ENCODE measurements around the gene ESPL1.
"Not testable (repeated sequence)": the region's sequence is repeated elsewhere in the genome, so short reads cannot be mapped to it uniquely, and the experiment has no call there.

The ESPL1 gene

DNA sequence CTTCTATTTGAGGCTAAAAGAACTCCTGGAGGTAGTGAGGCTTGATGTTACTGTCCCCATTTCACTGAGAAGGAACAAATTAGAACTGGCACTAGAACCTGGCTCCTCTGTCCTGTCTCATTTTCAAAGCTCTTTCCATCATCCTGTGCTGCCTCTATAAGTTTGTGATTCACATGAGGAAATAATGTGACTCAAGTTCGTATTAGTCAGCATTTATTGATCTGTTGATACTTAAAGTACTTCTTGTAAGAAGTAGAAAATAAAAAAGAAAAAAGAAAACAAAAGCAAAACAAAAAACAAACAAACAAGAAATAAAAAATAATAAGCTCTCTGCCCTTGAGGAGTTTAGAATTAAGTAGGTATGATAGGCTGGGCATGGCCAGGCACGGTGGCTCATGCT is 2.3 kb upstream of the ESPL1 start:
- DNase-seq: no peak

- DNase-seq: no peak
Measured at GRCh38 chr12:53267306-53267998, 647 bp upstream of the ESPL1 start.

DNA sequence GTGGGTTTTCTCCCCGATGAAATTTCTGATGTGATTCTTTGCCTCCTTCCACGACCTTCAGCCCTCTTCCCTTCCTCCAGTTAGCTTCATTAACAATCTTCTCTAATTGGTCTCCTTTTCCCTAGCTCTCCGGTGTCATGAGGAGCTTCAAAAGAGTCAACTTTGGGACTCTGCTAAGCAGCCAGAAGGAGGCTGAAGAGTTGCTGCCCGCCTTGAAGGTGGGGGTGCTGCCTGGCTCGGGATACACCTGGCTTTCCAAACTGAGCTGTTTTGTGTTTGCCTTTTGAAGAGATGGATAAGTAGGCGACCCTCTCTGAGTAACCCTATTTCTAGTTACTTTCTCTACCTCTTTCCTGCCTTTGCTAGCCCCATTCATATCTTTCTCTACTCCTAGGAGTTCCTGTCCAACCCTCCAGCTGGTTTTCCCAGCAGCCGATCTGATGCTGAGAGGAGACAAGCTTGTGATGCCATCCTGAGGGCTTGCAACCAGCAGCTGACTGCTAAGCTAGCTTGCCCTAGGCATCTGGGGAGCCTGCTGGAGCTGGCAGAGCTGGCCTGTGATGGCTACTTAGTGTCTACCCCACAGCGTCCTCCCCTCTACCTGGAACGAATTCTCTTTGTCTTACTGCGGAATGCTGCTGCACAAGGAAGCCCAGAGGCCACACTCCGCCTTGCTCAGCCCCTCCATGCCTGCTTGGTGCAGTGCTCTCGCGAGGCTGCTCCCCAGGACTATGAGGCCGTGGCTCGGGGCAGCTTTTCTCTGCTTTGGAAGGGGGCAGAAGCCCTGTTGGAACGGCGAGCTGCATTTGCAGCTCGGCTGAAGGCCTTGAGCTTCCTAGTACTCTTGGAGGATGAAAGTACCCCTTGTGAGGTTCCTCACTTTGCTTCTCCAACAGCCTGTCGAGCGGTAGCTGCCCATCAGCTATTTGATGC is 797 bp downstream of the ESPL1 start:
- no peak for DNase-seq

DNA sequence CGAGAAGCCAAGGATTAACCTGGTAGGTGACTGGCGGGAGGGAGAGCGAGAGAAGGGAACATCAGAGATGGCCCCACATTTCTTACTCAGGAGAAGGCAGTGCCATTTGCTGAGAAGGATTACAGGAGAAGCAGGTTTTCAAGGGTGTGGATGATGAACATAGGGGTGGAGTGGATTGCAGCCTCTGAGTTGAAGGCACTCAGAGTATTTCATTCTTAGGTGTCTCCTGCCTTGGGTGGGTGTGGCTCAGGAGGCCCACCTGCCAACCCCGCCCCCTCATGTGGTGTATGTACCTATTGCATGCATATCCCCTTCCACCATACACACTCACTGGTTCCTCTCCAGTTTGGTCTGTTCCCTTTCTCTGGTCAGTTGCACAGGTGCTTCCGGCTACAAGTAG is 6.3 kb downstream of the ESPL1 start:
- DNase-seq: no peak

DNA sequence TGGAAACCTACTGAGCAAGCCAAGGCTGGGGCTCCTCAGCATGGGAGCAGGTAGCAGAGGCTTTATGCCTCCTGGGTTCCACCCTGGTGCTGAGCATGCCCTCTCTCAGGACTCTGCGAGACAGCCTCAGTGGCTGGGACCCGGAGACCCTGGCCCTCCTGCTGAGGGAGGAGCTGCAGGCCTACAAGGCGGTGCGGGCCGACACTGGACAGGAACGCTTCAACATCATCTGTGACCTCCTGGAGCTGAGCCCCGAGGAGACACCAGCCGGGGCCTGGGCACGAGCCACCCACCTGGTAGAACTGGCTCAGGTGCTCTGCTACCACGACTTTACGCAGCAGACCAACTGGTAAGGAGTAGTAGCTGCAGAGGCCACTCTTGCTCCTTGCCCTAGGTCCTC is 8.4 kb downstream of the ESPL1 start:
- no peak for DNase-seq

DNA sequence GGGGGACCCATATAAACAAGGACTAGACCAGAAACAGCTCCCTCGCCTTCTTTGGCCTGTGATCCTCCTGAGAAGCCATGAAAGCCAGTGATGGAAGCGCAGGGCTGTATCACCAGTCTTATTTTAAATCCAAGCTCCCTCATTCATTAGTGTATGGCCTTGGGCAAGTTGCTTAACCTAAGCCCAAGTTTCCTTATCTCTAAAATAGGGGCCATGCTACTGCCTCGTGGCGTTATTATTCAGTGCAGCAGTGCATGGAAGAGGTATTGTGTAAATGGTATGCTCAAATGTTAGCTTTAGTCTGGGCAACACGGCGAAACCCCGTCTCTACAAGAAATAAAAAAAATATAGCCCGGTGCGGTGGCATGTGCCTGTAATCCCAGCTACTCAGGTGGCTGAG is 9.9 kb downstream of the ESPL1 start:
- no peak for DNase-seq

GRCh38 chr12:53279283-53279869 is 11.3 kb downstream of the ESPL1 start:
- no peak for DNase-seq

DNA sequence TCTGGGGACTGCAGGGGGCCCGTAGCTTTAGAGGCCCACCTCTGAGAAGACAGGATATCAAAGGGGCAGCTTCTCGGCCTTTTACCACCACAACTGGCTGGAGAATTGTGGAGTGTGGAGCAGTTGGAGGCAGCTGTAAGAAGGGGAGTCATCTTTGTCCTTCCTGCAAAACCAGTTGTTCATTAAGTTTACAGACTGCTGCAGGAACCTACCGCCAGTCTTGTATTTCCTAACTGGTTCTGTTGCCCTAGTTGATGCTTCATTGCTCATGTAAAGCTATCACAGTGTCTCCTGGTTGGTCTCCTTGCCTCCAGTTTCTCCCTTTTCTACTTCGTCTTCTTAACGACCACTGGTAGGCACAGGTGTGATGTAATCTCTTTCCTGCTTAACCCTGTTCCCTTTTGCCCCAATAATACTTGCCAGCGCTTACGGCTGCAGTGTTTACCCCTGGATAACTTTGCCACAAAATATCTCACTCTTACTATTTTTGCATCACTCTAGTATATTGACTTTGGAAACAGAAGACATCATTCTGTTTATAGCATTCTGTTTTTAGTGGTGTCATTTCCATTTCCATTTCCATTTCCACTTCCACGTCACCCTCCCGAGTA is 11.9 kb downstream of the ESPL1 start:
- no peak for DNase-seq

- no peak for DNase-seq
Measured at GRCh38 chr12:53286448-53286847, 18.3 kb downstream of the ESPL1 start.

DNA sequence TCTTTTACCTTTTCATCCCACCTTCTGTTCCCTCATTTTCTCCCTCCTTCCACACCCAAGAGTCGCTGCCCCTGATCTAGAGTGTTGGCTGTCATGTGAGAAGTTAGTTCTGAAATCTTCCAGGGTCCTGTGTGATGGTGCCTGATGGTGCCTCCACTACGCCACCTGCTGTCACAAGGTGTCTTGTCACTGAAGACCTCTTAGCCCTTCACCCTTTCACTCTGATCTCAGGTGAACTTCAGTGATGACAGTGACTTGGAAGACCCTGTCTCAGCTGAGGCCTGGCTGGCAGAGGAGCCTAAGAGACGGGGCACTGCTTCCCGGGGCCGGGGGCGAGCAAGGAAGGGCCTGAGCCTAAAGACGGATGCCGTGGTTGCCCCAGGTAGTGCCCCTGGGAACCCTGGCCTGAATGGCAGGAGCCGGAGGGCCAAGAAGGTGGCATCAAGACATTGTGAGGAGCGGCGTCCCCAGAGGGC is 19.7 kb downstream of the ESPL1 start:
- DNase-seq: peak; percentile 70

- DNase-seq: no peak
Measured at GRCh38 chr12:53288322-53288721, 20.2 kb downstream of the ESPL1 start.

GRCh38 chr12:53289891-53290290 is 21.8 kb downstream of the ESPL1 start:
- no peak for DNase-seq

DNA sequence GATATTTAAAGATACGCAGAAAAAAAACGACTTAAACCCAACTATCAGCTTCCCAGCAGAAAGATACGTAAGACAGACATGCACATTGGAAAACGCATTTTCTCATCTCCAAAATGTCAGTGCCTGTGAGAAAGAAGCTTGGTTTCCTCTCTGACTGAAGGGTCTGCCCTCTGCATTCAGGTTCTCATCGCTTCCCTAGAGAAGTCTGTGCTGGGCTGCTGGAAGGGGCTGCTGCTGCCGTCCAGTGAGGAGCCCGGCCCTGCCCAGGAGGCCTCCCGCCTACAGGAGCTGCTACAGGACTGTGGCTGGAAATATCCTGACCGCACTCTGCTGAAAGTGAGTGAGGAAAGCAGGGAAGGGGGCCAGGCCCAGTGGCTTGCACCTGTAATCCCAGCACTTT is 22.6 kb downstream of the ESPL1 start:
- no peak for DNase-seq

- no peak for DNase-seq
Measured at GRCh38 chr12:53292426-53292825, 24.3 kb downstream of the ESPL1 start.

DNA sequence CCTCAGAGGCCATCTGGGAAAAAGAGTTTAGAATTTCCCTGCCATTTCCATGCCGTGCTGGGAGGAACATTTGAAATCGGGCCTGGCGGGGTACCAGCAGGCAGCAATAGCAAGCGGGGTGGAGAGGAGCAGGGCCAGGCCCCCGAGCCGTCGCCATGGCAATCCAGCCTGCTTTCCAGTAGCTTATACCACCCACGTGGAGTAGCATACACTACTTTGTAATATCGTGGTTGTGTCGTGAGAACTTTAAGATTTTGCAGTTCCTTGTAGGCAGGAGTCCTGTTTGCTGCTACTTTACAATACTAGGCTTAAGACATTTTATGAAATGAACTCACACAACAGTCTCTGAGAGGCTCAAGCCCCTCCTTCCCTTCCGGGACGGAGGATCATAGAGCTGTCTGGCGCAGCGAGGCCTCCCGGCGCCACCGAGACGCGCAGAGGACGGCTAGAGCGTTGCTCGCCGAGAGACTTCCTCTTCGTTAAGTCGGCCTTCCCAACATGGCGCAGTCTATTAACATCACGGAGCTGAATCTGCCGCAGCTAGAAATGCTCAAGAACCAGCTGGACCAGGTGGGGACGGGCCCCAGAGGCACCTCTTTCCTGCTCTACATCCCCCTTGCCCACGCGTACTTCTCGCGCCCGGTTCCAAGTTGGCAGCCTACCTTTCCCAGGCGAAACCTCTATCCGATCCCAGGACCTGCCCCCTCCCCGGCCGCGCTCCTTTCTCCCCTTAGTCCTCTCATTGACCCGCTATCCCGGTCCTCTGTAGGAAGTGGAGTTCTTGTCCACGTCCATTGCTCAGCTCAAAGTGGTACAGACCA is 27.2 kb downstream of the ESPL1 start, which contains the start of gene PFDN5:
Gene PFDN5 (plus strand): TSS at position 473 of the 821 bp plus-strand sequence. CDS start 26 bp downstream, at position 499.
- peak; percentile 91 for DNase-seq

- no peak for DNase-seq
Measured at GRCh38 chr12:53295891-53296219, 27.8 kb downstream of the ESPL1 start.

DNA sequence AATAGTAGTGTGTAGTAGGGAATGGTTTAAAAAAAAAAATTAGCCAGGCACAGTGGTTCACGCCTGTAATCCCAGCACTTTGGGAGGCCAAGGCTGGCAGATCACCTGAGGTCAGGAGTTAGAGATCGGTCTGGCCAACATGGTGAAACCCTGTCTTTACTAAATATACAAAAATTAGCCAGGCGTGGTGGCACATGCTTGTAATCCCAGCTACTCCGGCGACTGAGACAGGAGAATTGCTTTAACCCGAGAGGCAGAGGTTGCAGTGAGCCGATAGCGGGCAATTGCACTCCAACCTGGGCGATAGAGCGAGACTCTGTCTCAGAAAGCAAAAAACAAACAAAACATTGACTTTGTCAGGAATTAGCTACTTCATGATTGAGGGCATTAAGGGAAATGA is 29.0 kb downstream of the ESPL1 start:
- DNase-seq: not testable (repeated sequence)

GRCh38 chr12:53298164-53298563 is 30.1 kb downstream of the ESPL1 start:
- DNase-seq: no peak

DNA sequence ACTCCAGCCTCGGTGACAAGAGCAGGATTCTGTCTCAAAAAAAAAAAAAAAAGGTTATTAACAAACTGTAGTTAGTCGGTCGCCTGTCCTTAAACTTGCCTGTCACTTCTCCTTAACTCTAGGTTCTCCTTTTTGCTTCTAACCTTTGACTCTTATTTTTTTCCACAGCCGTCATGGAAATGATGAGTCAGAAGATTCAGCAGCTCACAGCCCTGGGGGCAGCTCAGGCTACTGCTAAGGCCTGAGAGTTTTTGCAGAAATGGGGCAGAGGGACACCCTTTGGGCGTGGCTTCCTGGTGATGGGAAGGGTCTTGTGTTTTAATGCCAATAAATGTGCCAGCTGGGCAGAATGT is 31.0 kb downstream of the ESPL1 start:
- peak; percentile 37 for DNase-seq

DNA sequence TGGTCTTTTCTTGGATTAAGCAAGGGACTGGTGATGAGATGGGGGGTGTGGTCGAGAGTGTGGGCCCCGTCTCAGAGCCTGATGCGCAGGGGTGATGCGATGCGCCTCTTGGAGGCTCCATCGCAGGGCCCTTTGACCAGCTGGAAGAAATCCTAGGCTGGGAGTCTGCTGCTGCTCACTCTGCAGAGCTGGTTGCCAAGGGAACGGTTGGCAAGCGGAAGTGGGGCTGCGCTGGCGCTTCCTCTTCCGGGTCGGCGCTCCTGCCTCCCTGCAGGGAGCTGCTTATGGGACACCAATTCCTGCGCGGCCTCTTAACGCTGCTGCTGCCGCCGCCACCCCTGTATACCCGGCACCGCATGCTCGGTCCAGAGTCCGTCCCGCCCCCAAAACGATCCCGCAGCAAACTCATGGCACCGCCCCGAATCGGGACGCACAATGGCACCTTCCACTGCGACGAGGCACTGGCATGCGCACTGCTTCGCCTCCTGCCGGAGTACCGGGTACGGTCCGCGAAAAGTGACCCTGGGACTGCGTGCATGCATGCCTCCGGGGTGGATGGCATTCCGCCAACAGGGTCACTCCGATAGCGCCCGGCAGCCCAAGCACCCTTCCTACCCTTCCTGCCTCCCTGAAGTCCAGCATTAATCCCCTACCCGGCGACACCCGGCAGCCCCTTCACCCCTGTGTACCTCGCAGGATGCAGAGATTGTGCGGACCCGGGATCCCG is 31.5 kb downstream of the ESPL1 start, which contains the start of gene MYG1:
Gene MYG1 (plus strand): TSS at position 242 of the 727 bp plus-strand sequence. CDS start 43 bp downstream, at position 285.
- DNase-seq: peak; percentile 84

DNA sequence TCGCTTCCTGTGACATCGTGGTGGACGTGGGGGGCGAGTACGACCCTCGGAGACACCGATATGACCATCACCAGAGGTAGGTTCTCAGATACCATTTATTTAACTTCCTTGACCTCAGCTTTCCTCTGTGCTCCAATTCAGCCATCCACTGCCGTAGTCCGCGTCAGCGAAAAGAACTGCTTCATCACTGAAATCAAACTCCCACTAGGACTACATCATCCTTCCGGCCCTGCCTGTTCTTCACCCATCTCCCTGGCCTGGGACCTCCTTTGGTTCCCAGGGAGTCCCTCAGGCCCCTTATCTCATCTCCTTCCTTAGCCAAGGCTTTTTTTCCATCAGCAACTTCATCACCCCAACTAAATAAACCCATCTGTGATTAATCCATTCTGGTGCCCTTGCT is 32.1 kb downstream of the ESPL1 start:
- no peak for DNase-seq

GRCh38 chr12:53302903-53303302 is 34.8 kb downstream of the ESPL1 start:
- DNase-seq: no peak
